NCI-H1417 treated with DMSO at 0.1 percent for 48 hours (cell line): Measurements from ENCODE around the gene FAM120A.
"Not testable (repeated sequence)": the region's sequence is repeated elsewhere in the genome, so short reads cannot be mapped to it uniquely, and the experiment has no call there.

Experiments
- DNase-seq: peaks from one replicate; lab custom pipeline; 2025; lab: John Stamatoyannopoulos, UW

The FAM120A gene

DNA sequence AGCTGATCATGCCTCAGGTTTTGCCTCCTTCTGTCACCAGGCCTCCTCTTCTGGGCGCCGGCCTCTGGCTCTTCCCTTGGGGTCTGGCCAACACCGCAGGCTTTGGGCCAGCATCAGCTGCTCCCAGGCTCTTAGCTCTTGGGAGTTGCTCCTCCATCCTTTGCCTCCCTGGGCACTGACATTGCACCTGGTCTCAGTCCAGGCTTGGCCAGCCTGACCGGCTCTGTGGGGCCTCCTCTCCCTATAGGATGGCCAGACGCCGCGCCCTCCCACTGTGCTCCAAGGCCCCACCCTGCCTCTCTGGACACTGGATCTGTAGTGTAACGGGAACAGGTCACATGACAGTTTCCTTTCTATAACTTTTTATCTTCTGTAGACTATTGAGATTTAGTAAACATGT lies 59.7 kb downstream of the FAM120A start:
- not testable (repeated sequence) for DNase-seq

DNA sequence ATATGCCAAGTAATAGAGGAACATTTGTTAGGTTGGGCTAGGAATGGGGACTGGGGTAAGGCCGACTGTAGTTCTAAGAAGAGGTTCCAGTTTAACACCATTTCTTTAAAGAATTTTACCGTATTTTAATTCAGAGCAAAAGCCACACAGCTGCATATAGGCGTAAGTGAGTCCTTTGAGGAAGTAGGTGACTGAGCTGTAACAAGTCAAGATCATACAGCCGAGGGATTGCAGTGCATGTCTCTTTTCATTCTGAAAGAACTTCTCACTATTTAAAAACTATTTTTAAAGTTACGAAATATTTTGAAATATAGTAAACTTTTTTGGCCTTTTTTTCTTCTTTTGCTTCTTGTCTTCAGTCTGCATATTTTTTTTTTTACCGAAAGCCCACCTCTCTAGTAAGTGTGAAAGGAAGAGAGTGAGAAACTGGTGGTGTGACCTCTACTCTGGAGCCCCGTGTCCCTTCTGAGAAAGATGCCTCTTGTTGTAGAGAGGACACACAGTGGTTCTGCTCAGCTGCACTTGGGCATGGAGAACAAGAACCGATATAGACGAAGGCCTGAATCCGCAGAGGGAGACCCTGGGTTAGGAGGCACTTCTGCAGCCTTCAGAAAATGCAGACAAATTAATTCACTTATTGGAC lies 60.8 kb downstream of the FAM120A start:
- not testable (repeated sequence) for DNase-seq

DNA sequence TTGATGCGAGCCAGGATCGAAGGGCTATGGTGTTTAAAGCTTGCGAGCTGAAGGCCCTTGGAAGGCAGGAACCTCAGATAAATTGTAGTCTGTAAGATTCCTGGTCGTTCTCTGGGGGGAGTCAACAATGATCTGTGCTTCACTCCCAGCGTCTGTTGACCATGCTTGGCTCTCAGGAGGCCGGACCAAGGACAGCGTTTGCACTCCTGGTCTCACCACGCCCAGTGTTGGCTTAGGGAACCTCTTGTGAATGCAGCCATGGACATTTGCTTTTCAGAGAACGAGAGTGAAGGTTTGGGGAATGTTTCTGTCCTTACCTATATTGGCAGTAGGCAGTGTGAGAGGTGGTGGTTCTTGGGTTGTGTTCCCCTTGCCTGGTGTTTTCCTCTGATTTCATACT lies 62.1 kb downstream of the FAM120A start:
- DNase-seq: no peak

DNA sequence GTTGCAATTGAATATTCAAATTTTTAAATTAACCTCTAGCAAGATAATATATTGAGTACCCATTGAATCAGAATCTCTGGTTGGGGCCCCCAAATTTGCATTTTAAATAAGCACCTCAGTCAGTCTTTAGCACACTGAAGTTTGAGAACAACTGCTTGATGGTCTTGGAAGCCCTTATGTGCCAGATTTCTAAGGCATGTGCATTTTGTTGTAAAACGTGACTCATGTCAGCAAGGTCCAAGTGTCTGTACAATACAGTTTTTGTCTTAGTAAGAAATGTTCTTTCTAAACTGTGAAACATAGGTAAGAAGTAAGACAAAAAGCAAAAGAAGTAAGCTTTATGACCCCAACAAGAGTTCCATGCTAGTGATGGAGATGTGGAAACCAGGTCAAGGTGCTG lies 65.8 kb downstream of the FAM120A start:
- no peak for DNase-seq

DNA sequence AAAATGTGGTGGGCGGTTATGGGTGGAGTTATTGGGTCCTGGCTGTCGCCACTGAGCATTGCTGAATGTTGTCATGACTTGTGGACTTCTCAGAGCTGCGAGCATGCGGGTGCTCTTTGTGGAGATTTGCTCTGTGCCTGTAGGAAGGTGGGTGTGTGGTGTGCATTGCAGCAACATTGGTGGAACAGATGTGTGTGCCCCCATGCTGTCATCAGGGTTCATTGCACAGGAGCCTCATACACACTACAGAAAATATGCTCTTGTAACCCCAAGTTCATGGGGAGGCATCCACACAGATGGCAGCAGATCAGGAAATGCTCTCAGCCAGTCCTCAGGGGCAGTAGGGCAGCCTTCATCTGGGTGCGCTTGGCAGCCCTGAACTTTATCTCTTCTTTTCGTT lies 69.0 kb downstream of the FAM120A start:
- DNase-seq: no peak

DNA sequence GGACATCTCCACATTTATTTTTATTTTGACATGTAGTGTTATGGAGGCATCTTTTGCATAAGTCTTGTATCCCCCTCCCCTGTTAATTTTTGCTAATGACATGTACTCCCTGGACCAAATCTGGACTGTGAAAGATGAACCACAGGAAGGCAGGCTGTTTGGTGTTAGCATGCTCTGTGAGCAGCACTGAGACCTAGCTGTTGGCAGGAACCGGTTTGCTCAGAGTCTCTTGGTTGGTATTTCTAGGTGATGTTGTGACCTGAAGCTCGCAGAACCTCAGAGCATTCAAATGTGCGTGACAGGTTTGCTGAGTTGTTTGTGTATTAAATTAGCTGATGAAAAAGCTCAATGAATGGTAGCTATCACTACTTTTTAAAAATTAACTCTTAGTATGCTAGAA lies 71.3 kb downstream of the FAM120A start:
- DNase-seq: no peak

DNA sequence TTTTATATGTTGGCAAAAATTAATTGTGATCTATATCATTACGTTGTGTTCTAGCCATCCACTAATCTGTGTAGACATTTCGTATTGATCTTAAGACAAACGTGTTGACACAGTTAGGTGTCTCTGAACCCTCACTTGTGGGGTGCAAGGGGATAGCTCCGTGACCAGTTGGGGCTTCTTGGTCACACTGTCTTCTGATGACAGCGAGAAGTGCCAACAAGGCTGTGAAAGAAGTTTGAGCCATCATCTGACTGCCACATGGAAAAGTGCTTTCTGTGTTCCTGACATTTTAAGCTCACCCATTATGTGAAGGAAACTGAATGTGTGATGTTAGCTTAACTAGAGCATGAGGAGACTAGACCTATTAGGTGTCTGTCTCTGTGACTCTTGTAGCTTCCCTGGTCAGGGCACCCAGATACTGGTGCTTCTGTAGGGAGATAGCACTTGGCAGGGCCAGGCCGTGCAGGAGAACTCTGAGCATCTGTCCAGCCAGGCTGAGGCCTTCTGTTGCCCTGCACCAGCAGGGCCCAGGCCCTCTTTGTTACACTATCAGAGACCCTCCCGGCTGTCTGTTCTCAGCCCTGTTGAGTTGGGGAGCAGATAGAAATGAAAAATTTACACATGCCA lies 72.1 kb downstream of the FAM120A start:
- no peak for DNase-seq

DNA sequence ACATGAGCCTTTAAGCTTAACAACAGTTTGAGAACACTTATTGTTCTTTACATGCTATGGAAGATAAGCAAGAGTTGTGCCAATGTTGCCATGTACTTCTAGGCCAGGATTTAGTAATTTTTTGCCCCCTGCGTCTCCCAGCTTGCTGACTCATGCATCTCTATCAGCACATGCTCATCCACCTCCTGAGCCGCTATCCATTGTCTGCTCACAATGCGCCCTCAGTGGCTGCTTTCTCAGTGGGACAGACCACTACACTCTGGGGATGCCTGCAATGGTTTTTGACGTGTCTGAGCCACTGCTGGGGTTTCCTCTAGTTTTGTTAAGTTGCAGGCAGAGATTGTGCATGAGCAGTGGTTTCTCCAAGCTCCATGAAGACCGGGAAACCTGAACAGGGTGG lies 74.0 kb downstream of the FAM120A start:
- no peak for DNase-seq

DNA sequence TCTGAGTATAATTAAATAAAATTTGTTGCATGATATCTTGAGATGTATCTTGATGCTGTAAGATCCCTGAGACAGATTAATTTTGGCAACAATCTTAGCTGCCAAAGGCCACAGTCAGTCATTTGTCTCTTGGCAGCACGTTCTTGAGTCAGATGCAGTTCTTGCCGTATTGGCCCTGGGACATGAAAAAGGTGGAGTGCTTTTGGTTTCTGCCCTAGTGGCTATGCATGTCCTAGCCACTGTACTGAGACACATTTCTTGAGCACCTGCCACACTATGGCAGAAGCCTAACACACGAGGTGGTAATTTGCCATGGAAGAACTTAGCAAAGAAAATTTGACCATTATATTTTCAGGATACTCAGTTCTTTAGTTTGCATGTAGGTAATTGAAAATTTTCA lies 79.9 kb downstream of the FAM120A start:
- DNase-seq: no peak

DNA sequence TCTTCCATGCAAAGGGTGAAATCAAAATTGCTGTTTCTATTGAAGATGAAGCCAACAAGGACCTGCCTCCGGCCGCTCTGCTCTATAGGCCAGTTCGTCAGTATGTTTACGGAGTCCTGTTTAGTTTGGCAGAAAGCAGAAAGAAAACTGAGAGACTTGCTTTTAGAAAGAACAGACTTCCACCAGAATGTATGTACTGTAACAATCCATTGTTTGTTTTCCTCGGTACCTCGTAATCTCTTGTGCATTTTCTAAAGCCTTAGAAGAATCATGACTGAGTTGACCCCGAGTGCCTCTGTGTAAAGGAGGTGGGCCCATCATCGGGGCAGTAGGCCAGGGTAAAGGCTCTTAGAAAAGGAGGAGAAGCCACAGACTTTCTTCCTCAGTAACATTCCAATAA lies 80.7 kb downstream of the FAM120A start:
- no peak for DNase-seq

DNA sequence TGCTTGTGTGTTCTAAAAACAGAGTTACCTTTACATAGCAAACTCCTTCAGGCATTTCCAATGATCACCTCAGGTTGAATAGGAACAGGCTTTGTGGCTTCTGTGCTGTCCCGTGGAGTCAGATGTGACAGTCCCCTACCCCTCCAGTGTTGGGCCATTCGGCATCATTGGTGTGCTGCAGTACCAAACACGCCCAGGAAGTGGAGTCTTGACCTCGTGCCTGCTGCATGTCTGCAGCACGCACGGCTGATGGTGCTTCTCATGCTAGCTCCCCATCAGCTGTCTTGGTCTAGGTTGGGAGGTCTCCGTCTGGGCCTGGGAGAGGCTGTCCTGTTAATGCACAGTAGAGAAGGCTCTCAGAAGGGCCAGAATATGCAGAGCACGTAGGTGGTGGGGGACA lies 82.4 kb downstream of the FAM120A start:
- no peak for DNase-seq

DNA sequence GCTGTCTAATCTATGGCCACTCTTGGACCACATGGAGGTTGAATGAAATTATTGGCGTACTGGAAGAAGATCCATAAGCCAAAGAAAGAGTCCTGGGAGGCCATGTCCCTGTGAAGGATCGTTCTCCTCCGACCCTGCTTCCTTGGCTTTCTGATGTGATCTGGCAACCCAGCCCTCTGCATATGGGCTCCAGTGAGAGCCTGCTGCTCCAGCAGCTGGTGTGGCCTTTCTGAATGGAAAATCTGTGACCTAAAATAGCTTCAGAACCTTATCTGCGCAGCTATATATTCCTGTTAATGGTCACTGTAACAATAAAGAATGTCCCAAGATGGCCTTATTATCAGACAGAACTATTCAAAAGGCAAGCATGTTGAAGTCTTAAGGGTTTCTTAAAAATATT lies 84.7 kb downstream of the FAM120A start:
- DNase-seq: no peak

DNA sequence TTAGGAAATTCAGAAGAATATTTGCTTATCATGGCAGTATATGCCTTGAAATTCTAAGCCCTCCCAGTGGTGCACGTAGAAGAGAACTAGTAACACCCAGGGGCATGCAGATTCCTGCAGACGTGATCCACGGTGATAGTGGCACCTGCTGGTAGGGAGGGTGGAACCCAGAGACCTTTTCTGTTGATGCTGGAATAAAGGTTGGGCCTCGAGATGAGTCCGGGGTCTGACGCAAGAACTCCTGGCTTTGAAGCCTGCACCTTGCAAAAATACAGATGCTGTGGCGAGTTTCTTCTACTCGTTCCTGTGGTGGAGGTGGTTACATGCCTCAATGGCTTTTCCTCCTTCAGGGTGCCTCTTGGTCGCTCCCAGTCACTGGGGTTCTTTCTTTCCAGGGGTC lies 85.4 kb downstream of the FAM120A start:
- no peak for DNase-seq

DNA sequence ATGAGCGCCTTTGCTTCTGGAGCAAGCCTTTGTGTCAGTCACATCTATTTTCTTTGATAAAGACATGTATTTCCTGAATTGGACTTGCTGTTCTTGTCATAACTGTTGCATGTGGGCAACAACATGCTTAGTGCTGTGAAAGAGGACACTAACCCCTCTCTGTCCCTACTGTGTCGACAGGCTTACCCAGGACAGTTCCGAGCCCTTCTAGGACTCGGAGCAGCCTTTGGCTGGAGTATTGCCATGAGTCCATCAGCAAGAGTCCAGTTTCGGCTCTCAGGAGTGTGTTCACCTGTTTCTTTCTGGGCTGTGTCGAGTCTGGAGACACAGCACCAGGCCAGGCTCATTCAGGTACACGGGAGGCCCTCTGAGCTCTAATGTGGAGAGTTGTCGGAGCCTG lies 88.8 kb downstream of the FAM120A start:
- no peak for DNase-seq

DNA sequence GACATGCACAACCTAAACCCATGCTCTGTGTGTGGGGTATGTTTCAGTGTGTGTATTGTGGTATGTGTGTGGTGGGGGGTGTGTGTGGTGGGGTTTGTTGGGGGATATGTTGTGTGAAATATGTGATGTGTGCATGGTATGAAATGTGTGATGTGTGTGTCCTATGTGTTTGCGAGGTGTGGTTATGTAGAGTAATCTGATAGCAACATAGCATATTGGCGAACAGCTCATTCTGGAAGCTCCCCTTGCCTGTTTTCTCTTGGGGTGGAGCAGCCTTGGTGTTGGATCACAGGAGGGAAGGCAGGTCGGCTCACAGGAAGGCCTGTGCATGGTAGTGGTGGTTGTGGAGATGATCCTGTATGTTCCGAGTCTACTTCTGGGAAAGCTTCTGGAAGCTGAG lies 89.5 kb downstream of the FAM120A start:
- no peak for DNase-seq

DNA sequence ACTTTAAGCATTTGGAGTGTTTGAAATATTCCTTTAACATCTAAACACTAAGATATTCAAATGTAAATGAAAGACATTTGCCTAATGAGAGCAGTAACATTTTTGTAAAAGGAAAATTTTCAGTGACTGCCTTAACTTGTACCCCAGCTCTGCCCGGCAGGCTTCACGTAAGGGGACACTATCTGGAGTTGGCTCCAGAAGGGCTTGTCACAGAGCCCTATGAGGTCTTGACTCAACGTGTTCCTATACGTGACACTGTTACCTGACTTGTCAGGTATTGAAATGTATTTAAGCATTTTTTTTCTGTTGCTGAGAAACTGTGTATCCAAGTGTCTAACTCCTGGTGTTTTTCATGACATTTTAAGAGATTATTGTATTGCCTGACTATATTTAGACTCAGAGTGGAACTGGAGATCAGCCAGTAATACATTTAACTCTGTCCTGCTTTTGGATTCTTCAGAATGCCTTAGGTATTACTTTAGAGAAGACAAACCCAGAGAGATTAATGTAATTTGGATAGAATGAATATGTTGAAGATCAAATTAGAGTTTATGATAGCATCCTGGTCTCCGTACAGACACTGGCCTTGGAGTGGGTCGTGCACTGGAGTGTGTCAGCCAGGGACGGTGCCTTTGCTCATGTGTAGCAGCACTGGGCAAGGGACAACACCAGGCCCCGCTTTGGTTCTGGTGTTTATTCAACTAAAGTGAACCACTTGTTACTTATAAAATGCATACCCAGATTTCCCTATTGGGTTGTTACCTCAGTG lies 90.3 kb downstream of the FAM120A start:
- DNase-seq: no peak

DNA sequence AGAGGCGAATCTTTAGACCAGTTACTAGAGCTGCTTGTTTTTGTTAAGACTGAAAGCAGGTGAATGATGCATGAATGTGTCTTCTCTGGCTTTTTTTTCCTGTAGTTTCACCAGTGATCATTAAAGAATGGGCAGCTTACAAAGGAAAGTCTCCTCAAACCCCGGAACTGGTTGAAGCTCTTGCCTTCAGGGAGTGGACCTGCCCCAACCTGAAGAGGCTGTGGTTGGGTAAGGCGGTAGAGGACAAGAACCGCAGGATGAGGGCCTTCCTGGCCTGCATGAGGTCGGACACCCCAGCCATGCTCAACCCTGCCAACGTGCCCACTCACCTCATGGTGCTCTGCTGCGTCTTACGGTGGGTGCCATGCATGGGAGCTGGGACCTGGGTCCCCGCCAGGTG lies 91.6 kb downstream of the FAM120A start:
- no peak for DNase-seq

DNA sequence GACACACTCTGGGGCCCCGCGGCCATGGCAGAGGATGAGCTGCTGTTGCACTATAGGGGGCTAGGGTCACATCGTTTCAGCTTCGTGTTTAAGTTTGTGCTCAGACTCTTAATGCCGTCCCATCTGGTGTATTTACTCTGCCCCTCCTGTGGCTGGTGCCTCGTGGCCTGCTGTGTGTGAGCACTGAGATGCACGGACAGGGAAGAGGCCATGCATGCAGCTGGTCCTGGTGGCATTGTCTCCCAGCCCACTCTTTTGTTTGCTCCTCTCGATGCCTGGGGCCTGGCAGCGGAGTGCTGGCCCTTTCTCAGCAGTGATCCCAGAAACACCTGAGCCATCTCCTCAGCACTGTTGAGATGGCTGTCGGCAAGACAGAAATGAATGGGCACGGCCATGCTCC lies 94.9 kb downstream of the FAM120A start:
- DNase-seq: no peak

DNA sequence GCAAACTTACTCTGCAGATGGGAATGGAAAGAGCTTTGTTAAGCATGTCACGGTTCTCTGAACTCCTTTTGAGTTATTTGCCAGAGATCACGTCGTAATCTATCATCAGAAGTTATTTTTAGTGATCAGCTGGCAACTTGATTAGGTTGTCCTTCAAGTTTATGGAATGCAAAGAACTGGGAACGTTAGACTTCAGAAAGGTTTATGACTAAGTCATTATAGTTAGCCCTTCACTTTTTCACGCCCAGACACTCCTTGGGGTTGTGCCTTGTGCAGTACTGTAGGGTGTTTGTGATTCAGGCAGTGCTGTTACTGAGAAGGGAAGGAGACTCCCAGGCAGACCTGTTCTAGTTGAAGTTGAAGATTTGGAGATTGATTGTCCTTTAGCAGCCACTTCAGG lies 98.1 kb downstream of the FAM120A start:
- DNase-seq: no peak

DNA sequence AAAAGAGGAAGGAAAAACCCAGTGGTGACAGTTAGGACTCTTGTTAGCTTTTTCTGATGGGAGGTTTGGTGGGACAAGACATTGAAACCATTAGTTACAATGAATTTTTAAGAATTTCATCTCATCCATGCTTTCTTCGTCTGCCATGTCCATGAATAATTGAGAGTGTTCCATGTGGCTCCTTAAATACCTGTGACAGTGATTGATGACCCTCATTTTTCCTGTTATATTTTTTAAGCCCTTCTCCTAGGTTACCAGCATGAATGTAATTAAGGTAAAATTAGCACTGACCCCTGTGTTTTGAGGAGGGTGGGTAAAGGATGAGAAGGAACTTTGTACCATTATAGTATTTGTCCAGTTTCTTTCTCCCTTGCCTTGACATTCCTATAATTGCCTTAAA lies 101.4 kb downstream of the FAM120A start:
- DNase-seq: no peak

DNA sequence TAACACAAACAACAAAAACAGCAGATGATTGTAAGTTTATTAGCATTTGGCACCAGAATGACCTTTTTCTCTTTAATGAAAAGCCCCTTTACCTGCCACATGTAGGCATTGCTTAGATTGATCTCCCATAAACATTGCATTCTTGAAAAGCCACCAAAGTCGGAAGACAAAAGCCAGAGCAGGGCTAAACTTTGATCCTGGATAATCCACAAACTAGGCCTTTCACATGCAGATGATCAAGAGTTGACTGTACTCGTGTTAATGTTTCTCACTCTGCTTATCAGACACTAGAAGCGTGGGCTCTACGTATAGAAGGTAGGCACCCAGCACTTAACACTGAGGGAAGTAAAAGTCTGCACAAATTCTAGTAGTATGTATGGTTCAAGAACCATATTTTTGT lies 103.9 kb downstream of the FAM120A start:
- DNase-seq: no peak

DNA sequence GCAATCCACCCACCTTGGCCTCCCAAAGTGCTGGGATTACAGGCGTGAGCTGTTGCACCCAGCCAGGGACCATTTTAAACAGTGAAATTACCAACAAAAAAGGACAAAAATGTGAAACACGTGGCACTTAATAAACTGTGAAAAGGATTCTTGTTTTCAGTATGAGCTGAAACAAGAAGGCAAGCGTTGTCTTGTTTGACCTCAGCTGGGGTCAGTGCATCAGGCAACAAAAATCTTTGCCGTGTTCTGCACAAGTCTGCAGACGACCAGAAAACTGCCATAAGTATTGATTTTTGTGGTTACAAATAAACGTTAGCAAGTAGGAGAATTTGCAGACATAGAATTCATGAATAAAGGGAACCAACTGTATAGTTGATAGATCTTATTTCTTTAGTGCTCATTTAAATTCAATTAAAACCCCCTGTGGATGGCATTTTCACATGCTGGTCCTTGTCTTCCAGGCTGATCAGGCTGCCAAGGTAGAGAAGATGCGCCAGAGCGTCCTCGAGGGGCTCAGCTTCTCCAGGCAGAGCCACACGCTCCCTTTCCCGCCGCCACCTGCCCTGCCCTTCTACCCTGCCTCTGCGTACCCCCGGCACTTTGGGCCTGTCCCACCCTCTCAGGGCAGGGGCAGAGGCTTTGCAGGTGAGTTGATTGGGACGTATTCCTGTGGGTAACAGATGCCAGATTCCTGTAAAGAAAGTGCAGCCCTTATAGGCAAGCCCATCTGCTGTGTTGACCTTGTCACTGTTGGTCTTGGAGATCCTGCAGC lies 106.1 kb downstream of the FAM120A start:
- no peak for DNase-seq

DNA sequence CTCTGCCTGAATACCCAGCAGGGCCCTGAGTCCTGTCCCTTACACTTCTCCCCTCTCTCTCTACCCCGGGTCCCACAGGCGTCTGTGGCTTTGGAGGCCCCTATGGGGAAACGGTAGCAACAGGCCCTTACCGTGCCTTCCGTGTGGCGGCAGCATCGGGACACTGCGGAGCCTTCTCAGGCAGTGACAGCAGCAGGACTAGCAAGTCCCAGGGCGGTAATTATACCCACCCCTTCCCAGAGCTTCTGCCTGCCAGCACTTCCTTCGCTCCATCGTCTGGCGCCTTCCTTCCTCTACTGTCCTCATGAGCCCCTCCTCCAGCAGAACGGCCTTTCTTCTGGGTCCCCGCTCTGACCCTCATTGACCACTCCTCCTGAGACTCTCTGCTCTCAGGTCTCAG lies 107.0 kb downstream of the FAM120A start:
- DNase-seq: no peak
